SK-N-SH (cell line): Measurements from ENCODE around the gene BRD9. TPM values are rescaled to one million over a fixed set of nuclear protein-coding genes. Genes with fewer than 3 reads are reported as not detected.

Experiments
- CTCF ChIA-PET: fragments of 300-600, 350-600 bp; formaldehyde crosslinking; extraction: SDS; loops from one replicate; lab custom pipeline; 2021; lab: Yijun Ruan, JAX
- POLR2A ChIA-PET: fragments of 350-600 bp; sonication (Branson Sonifier 250); formaldehyde crosslinking; extraction: SDS; loops from one replicate; lab custom pipeline; 2020; ENCODE audit warnings: antibody characterized with exemption, inconsistent platforms; lab: Yijun Ruan, JAX
- DNase-seq: peaks from one replicate; pipeline ENCODE4 v3.0.0; 2012
- H2AFZ ChIP-seq: fragments of 200-600 bp; sonication (generic); 2 replicates; pipeline ENCODE4 v1.8.1; 2016; ENCODE audit warnings: antibody characterized with exemption, mild to moderate bottlenecking, low read depth
- H3F3A ChIP-seq: fragments of 200-600 bp; sonication (generic); replicated peaks from 2 replicates; pipeline ENCODE3; 2016; ENCODE audit warnings: antibody characterized with exemption, mild to moderate bottlenecking; ENCODE audit not compliant: insufficient read depth
- H3K27ac ChIP-seq, 2 experiments: fragments of 200-500 bp in 1 of 2; fragments of 200-600 bp in 1 of 2; sonication (Bioruptor generic) in 1 of 2; sonication (generic), shearing (Covaris generic) in 1 of 2; 2 replicates each; pipeline versions ENCODE4 v1.5.1 to v1.6.1; 2014 to 2016; ENCODE audit warnings: low read depth in 2 of 2, inconsistent platforms in 1 of 2, low read length in 1 of 2, mild to moderate bottlenecking in 1 of 2, mixed read lengths in 1 of 2
- H3K27me3 ChIP-seq: fragments of 200-600 bp; sonication (generic), shearing (Covaris generic); 2 replicates; pipeline ENCODE4 v1.6.1; 2016; ENCODE audit warnings: mixed run types; ENCODE audit not compliant: insufficient read depth
- H3K36me3 ChIP-seq, 2 experiments: fragments of 200-500 bp in 1 of 2; fragments of 200-600 bp in 1 of 2; sonication (Bioruptor generic) in 1 of 2; sonication (generic) in 1 of 2; replicated peaks in 1 of 2; 2 replicates each; pipeline versions ENCODE3 to v1.5.1; 2014 to 2016; ENCODE audit warnings: low read length in 1 of 2, mild to moderate bottlenecking in 1 of 2; ENCODE audit not compliant: insufficient read depth in 2 of 2, control insufficient read depth in 1 of 2
- H3K4me1 ChIP-seq, 2 experiments: fragments of 200-500 bp in 1 of 2; fragments of 200-600 bp in 1 of 2; sonication (Bioruptor generic) in 1 of 2; sonication (generic), shearing (Covaris generic) in 1 of 2; 2 replicates each; pipeline versions ENCODE4 v1.5.1 to v1.6.1; 2014 to 2016; ENCODE audit warnings: low read depth in 1 of 2, low read length in 1 of 2, mixed run types in 1 of 2; ENCODE audit not compliant: insufficient read depth in 2 of 2, control insufficient read depth in 1 of 2
- H3K4me2 ChIP-seq: fragments of 200-600 bp; sonication (generic), shearing (Covaris generic); 2 replicates; pipeline ENCODE4 v1.6.1; 2017; ENCODE audit warnings: mixed run types
- H3K4me3 ChIP-seq, 2 experiments: fragments of 200-500 bp in 1 of 2; fragments of 200-600 bp in 1 of 2; sonication (Bioruptor generic) in 1 of 2; sonication (generic), shearing (Covaris generic) in 1 of 2; 2 replicates each; pipeline versions ENCODE4 v1.5.1 to v1.8.1; 2014 to 2016; ENCODE audit warnings: low read depth in 2 of 2, inconsistent platforms in 1 of 2, low read length in 1 of 2, mild to moderate bottlenecking in 1 of 2, mixed read lengths in 1 of 2, moderate library complexity in 1 of 2
- H3K79me2 ChIP-seq: fragments of 200-600 bp; sonication (generic); 2 replicates; pipeline ENCODE4 v1.8.1; 2017; ENCODE audit warnings: mild to moderate bottlenecking; ENCODE audit not compliant: insufficient read depth
- H3K9ac ChIP-seq: fragments of 200-600 bp; sonication (generic); 2 replicates; pipeline ENCODE4 v1.6.1; 2017; ENCODE audit warnings: mixed run types
- H3K9me2 ChIP-seq: fragments of 200-600 bp; sonication (generic); 2 replicates; pipeline ENCODE4 v1.6.1; 2017; ENCODE audit warnings: mixed run types
- H3K9me3 ChIP-seq: fragments of 200-600 bp; sonication (generic); 2 replicates; pipeline ENCODE4 v1.6.1; 2017; ENCODE audit warnings: mixed run types, mild to moderate bottlenecking, moderate library complexity
- H4K20me1 ChIP-seq: fragments of 200-600 bp; sonication (generic); 2 replicates; pipeline ENCODE4 v1.6.1; 2017; ENCODE audit warnings: mild to moderate bottlenecking, mixed run types; ENCODE audit not compliant: insufficient read depth
- ELF1 ChIP-seq: IDR thresholded peaks from 2 replicates; pipeline ENCODE4 v1.4.0; 2012
- EP300 ChIP-seq, 2 experiments: IDR thresholded peaks; 2 replicates each; pipeline versions ENCODE4 v1.4.0 to v1.6.1; 2012; ENCODE audit warnings: borderline replicate concordance in 1 of 2, low read depth in 1 of 2, low read length in 1 of 2
- EZH2phosphoT487 ChIP-seq: fragments of 200-600 bp; sonication (generic); IDR thresholded peaks from 2 replicates; pipeline ENCODE4 v1.6.1; 2017; ENCODE audit warnings: low read depth, mixed run types, mild to moderate bottlenecking, antibody characterized with exemption, moderate library complexity, borderline replicate concordance
- FOXJ3 ChIP-seq: sonication (generic); formaldehyde crosslinking; IDR thresholded peaks from 2 replicates; pipeline ENCODE4 v1.5.1; 2020; ENCODE audit warnings: mild to moderate bottlenecking, missing genetic modification reagents
- GABPA ChIP-seq: IDR thresholded peaks from 2 replicates; pipeline ENCODE4 v1.4.0; 2012; ENCODE audit warnings: low read depth, mild to moderate bottlenecking
- GATA2 ChIP-seq: sonication (generic); formaldehyde crosslinking; IDR thresholded peaks from 2 replicates; pipeline ENCODE4 v1.5.0; 2020; ENCODE audit warnings: mild to moderate bottlenecking, missing genetic modification reagents
- IRF3 ChIP-seq: fragments of 150-350 bp; IDR thresholded peaks from 2 replicates; pipeline ENCODE4 v1.6.1; 2016; ENCODE audit warnings: mild to moderate bottlenecking, low read depth, low read length
- JUND ChIP-seq: IDR thresholded peaks from 2 replicates; pipeline ENCODE4 v1.4.0; 2012
- MXI1 ChIP-seq: IDR thresholded peaks from 2 replicates; pipeline ENCODE4 v1.6.1; 2012; ENCODE audit warnings: mild to moderate bottlenecking, low read depth, low read length, improper control_type of control experiment
- NFIC ChIP-seq: IDR thresholded peaks from 2 replicates; pipeline ENCODE4 v1.4.0; 2012; ENCODE audit warnings: borderline replicate concordance
- RAD21 ChIP-seq: IDR thresholded peaks from 2 replicates; pipeline ENCODE4 v1.6.1; 2012; ENCODE audit warnings: mild to moderate bottlenecking, low read length
- RCOR1 ChIP-seq: fragments of 150-350 bp; IDR thresholded peaks from 2 replicates; pipeline ENCODE4 v1.6.1; 2017; ENCODE audit warnings: antibody characterized with exemption, low read length
- RFX5 ChIP-seq: IDR thresholded peaks from 2 replicates; pipeline ENCODE4 v1.6.1; 2012; ENCODE audit warnings: mild to moderate bottlenecking, improper control_type of control experiment, low read length
- TCF12 ChIP-seq: IDR thresholded peaks from 2 replicates; pipeline ENCODE4 v1.4.0; 2012
- ZBTB33 ChIP-seq: IDR thresholded peaks from 2 replicates; pipeline ENCODE4 v1.4.0; 2012; ENCODE audit warnings: low read depth, borderline replicate concordance
- WGBS: methylation state at CpG from one replicate; pipeline ENCODE4 v1.1.6; 2017; ENCODE audit warnings: low lambda C conversion rate; 5-methylcytosine and 5-hydroxymethylcytosine counted together
- polyA plus RNA-seq, 3 experiments: library from polyadenylated mRNA; depleted of rRNA; stranded (reverse); fragments of >200 nt; gene quantifications; 2 replicates each; pipeline ENCODE4 v1.2.3, GENCODE V29; 2012
- TF ChIP-seq, protein P1 (sequence below): fragments of 200-600 bp; sonication (generic); IDR thresholded peaks from 2 replicates; pipeline ENCODE4 v1.6.1; 2017; ENCODE audit warnings: antibody characterized with exemption, mild to moderate bottlenecking, moderate library complexity
- TF ChIP-seq, protein P2 (sequence below): fragments of 150-350 bp; IDR thresholded peaks from 2 replicates; pipeline ENCODE4 v1.6.1; 2017; ENCODE audit warnings: antibody characterized with exemption, low read length, low read depth, borderline replicate concordance
- TF ChIP-seq, protein P3 (sequence below): IDR thresholded peaks from 2 replicates; pipeline ENCODE4 v1.4.0; 2012; ENCODE audit warnings: low read depth
- TF ChIP-seq, protein P4 (sequence below): IDR thresholded peaks from 2 replicates; pipeline ENCODE4 v1.4.0; 2012; ENCODE audit warnings: low read depth, borderline replicate concordance

The BRD9 gene
- polyA plus RNA-seq, 1 of the 3 experiments (the other 2 are of a cell fraction), result 19.5 TPM

GRCh38 chr5:820245-820644, 72.4 kb downstream of the BRD9 start:
- CTCF ChIA-PET, result no interaction called here
- WGBS, result 34% methylated on average over 3 of the region's 3 CpGs
- Histone ChIP-seq H3K4me1 (peaks cover 0 to 6% of the 10 kb centered on the region in 2 experiments; a peak in 1 of 4 replicates), H3K4me3 (no peak overlapping the region), H3K27ac (no peak overlapping the region), H4K20me1 (no peaks in the 10 kb centered on the region), H2AFZ (no peak overlapping the region), H3K9me2 (no peaks in the 10 kb centered on the region), H3F3A (no peaks in the 10 kb centered on the region), H3K9ac (no peak overlapping the region), H3K36me3 (no peaks in the 10 kb centered on the region), H3K79me2 (no peaks in the 10 kb centered on the region), H3K27me3 (no peaks in the 10 kb centered on the region), H3K9me3 (no peaks in the 10 kb centered on the region), H3K4me2 (no peak overlapping the region)
- POLR2A ChIA-PET, result no interaction called here
- TF ChIP-seq GABPA (no peak), EZH2phosphoT487 (no peak), EP300 (IDR thresholded peaks at IDR 0.05; ENCODE audit: borderline replicate concordance in 1 of 2, low read depth in 1 of 2, low read length in 1 of 2) (no peak), RAD21 (no peak), MXI1 (no peak), RFX5 (no peak), IRF3 (no peak), FOXJ3 (CRISPR knock-in tag) (no peak), ZBTB33 (no peak), RCOR1 (no peak), ELF1 (no peak), JUND (no peak), GATA2 (CRISPR knock-in tag) (no peak), NFIC (no peak), TCF12 (no peak)
- TF ChIP-seq, protein P1, sequence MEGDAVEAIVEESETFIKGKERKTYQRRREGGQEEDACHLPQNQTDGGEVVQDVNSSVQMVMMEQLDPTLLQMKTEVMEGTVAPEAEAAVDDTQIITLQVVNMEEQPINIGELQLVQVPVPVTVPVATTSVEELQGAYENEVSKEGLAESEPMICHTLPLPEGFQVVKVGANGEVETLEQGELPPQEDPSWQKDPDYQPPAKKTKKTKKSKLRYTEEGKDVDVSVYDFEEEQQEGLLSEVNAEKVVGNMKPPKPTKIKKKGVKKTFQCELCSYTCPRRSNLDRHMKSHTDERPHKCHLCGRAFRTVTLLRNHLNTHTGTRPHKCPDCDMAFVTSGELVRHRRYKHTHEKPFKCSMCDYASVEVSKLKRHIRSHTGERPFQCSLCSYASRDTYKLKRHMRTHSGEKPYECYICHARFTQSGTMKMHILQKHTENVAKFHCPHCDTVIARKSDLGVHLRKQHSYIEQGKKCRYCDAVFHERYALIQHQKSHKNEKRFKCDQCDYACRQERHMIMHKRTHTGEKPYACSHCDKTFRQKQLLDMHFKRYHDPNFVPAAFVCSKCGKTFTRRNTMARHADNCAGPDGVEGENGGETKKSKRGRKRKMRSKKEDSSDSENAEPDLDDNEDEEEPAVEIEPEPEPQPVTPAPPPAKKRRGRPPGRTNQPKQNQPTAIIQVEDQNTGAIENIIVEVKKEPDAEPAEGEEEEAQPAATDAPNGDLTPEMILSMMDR, result no peak
- TF ChIP-seq, protein P2, sequence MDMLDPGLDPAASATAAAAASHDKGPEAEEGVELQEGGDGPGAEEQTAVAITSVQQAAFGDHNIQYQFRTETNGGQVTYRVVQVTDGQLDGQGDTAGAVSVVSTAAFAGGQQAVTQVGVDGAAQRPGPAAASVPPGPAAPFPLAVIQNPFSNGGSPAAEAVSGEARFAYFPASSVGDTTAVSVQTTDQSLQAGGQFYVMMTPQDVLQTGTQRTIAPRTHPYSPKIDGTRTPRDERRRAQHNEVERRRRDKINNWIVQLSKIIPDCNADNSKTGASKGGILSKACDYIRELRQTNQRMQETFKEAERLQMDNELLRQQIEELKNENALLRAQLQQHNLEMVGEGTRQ, result no peak
- TF ChIP-seq, protein P3, sequence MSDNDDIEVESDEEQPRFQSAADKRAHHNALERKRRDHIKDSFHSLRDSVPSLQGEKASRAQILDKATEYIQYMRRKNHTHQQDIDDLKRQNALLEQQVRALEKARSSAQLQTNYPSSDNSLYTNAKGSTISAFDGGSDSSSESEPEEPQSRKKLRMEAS, result no peak
- TF ChIP-seq, protein P4, sequence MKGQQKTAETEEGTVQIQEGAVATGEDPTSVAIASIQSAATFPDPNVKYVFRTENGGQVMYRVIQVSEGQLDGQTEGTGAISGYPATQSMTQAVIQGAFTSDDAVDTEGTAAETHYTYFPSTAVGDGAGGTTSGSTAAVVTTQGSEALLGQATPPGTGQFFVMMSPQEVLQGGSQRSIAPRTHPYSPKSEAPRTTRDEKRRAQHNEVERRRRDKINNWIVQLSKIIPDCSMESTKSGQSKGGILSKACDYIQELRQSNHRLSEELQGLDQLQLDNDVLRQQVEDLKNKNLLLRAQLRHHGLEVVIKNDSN, result no peak
- DNase-seq, result no peak
